GM18526 (cell line): ENCODE data around the gene PIGZ.

ENCODE experiments used
- POLR2A ChIP-seq: IDR thresholded peaks from 3 replicates; pipeline ENCODE4 v1.6.1; 2011; ENCODE audit not compliant: insufficient read length; ENCODE audit errors: extremely low read depth

The PIGZ gene

GRCh38 chr3:196974661-196975060, 6.0 kb upstream of the PIGZ start:
- no peak for TF ChIP-seq POLR2A

DNA sequence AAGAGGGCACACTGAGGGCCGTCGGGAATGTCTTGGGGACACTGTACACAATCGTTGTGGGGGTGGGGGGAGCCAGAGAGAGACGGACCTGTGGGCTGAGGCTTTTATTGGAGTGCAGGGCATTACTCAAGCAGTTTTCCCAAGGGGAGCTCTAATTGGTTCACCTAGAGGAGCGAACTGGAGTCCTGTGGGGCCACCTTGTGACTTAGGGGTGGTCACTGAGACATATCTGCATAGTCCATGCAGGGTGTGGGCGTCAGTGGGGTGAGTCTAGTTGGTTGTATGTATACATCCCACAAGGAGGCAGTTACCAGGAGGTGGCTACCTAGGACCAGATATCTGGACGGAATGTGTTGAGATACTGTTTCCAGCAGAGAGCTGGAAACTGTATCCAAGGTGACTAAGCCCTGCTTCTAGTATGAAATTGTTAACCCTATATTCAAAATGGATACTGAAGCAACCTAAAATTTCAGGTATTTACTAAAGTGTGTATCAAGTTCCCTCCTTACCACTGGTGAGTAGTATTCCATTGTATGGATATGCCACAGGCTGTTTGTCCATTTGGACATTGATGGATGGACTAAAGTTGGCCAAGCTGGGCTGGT, 2.6 kb upstream of the PIGZ start:
- TF ChIP-seq POLR2A: no peak

DNA sequence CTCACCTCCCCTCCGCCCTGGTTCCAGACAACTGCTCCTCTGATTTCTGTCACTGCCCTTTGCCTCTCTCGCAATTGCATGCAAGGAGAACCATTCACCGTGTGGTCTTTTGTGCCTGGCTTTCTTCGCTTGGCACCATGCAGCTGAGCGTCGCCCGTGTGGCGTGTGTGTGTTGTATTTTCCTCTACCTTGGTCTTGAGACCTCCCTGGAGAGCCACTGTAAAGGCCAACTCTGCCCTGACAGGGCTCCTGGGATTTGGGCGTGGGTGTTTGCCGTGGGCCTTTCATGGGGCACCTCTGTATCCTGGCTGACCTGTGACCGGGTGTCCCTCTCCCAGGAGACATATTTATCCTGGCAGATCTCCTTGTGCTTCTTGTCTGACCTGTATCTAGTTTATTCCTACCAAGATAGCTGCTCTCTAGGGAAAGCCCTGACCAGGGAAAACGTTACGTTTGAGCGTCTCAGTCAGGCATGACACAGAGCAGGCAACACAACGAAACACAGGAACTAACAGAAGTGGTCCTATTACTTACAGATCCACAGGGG, 2.0 kb upstream of the PIGZ start:
- no peak for TF ChIP-seq POLR2A

- peak; percentile 28 for TF ChIP-seq POLR2A
Measured at GRCh38 chr3:196969660-196970546, 1.3 kb upstream of the PIGZ start.

GRCh38 chr3:196969134-196969659, 564 bp upstream of the PIGZ start:
- TF ChIP-seq POLR2A: no peak

- no peak for TF ChIP-seq POLR2A
Measured at GRCh38 chr3:196967412-196968232, 1.0 kb downstream of the PIGZ start.

- no peak for TF ChIP-seq POLR2A
Measured at GRCh38 chr3:196966526-196967401, 1.9 kb downstream of the PIGZ start.

DNA sequence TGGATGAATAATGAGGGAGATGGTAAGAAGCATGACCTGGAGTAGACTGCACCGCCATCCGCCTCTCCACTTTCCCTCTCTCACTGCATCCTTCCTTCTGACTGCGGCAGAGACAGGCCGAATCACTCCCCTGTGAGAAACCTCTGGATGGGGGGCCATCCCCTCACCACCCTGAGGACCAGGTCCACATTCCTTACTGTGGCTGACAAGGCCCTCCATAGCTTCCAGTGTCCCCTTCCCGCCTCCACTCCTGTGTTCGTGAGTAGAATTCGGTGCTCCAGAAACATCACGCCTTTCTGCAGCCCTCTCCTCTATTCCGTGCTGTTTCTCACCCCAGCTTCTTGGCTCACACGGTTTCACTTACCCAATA, 2.8 kb downstream of the PIGZ start:
- no peak for TF ChIP-seq POLR2A

DNA sequence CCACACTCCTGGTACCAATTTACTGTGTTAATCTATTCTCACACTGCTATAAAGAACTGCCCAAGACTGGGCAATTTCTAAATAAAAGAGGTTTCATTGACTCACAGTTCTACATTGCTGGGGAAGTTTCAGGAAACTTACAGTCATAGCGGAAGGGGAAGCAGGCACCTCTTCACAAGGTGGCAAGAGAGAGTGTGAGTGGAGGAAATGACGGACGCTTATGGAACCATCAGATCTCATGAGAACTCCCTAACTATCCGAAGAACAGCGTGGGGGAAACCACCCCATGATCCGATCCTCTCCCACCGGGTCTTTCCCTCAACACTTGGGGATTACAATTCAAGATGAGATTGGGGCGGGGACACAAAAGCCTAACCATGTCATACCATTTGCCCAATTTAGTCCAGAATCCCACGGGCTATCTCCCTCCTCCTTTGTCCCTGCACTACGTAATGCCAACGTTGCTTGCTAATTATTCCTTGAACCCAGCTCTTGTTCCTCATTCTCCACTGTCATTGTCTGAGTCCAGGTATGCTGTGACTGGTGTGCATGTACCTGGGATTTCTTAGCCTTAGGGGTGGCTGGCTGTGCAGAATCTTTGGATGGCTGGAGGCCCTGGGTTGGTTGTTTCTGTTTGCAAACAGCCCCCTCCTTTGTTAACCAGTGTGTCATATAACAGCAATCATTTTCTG, 3.4 kb downstream of the PIGZ start:
- TF ChIP-seq POLR2A: no peak

GRCh38 chr3:196963631-196963953, 5.0 kb downstream of the PIGZ start:
- no peak for TF ChIP-seq POLR2A

GRCh38 chr3:196962930-196963630, 5.6 kb downstream of the PIGZ start:
- TF ChIP-seq POLR2A: no peak

DNA sequence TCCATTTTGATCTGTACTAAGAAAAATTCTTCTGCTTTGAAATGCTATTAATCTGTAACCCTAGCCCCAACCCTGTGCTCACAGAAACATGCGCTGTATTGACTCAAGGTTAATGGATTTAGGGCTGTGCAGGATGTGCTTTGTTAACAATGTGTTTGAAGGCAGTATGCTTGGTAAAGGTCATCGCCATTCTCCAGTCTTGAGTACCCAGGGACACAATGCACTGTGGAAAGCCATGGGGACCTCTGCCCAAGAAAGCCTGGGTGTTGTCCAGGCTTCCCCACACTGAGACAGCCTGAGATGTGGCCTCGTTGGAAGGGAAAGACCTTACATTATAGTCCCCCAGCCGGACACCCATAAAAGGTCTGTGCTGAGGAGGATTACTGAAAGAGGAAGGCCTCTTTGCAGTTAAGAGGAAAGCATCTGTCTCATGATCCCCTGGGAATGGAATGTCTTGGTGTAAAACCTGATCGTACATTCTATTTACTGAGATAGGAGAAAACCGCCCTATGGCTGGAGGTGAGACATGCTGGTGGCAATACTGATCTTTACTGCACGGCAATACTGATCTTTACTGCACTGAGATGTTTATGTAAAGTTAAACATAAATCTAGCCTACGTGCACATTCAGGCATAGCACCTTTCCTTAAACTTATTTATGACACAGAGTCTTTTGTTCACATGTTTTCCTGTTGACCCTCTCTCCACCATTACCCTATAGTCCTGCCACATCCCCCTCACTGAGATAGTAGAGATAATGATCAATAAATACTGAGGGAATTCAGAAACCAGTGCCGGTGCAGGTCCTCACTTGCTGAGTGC, 6.3 kb downstream of the PIGZ start:
- no peak for TF ChIP-seq POLR2A
